HEK293T (cell line): Measurements from ENCODE around the gene SOBP.

Experiments
- CTCF ChIA-PET: fragments of 350-600 bp; formaldehyde crosslinking; extraction: SDS; loops from one replicate; lab custom pipeline; 2021; ENCODE audit warnings: antibody characterized with exemption, inconsistent platforms; lab: Yijun Ruan, JAX
- POLR2A ChIA-PET: fragments of 350-600 bp; formaldehyde crosslinking; extraction: SDS; loops from one replicate; lab custom pipeline; 2020; ENCODE audit warnings: antibody characterized with exemption, inconsistent platforms; lab: Yijun Ruan, JAX
- DNase-seq: peaks from one replicate; pipeline ENCODE4 v3.0.0; 2012; ENCODE audit warnings: mixed read lengths; ENCODE audit errors: extremely low spot score
- ARNT ChIP-seq: fragments of 450-650 bp; IDR thresholded peaks from 2 replicates; pipeline ENCODE4 v1.6.1; 2017; ENCODE audit warnings: mild to moderate bottlenecking
- BHLHE40 ChIP-seq: fragments of 450-650 bp; IDR thresholded peaks from 2 replicates; pipeline ENCODE4 v1.6.1; 2016; ENCODE audit warnings: mild to moderate bottlenecking, moderate library complexity, borderline replicate concordance
- CTBP1 ChIP-seq: fragments of 450-650 bp; IDR thresholded peaks from 2 replicates; pipeline ENCODE4 v1.6.1; 2016; ENCODE audit warnings: borderline replicate concordance
- ELF4 ChIP-seq: fragments of 450-650 bp; IDR thresholded peaks from 2 replicates; pipeline ENCODE4 v1.6.1; 2017; ENCODE audit warnings: antibody characterized with exemption
- FOXA1 ChIP-seq: fragments of 450-650 bp; IDR thresholded peaks from 2 replicates; pipeline ENCODE4 v1.6.1; 2016; ENCODE audit warnings: mild to moderate bottlenecking
- FOXK2 ChIP-seq: fragments of 450-650 bp; IDR thresholded peaks from 2 replicates; pipeline ENCODE4 v1.6.1; 2016; ENCODE audit warnings: mild to moderate bottlenecking
- FOXM1 ChIP-seq: fragments of 450-650 bp; IDR thresholded peaks from 2 replicates; pipeline ENCODE4 v1.6.1; 2017; ENCODE audit warnings: mild to moderate bottlenecking, borderline replicate concordance
- HDGF ChIP-seq: fragments of 450-650 bp; IDR thresholded peaks from 2 replicates; pipeline ENCODE4 v1.6.1; 2017; ENCODE audit warnings: antibody characterized with exemption, borderline replicate concordance
- L3MBTL2 ChIP-seq: fragments of 450-650 bp; conservative IDR thresholded peaks from 2 replicates; pipeline ENCODE4 v1.6.1; 2016; ENCODE audit warnings: mild to moderate bottlenecking
- LEF1 ChIP-seq: fragments of 450-650 bp; IDR thresholded peaks from 2 replicates; pipeline ENCODE4 v1.6.1; 2017; ENCODE audit warnings: mild to moderate bottlenecking, borderline replicate concordance
- NFRKB ChIP-seq: fragments of 450-650 bp; IDR thresholded peaks from 2 replicates; pipeline ENCODE4 v1.6.1; 2016; ENCODE audit warnings: mild to moderate bottlenecking, moderate library complexity
- SP1 ChIP-seq: fragments of 450-650 bp; IDR thresholded peaks from 2 replicates; pipeline ENCODE4 v1.6.1; 2017
- SUZ12 ChIP-seq: fragments of 450-650 bp; IDR thresholded peaks from 2 replicates; pipeline ENCODE4 v1.6.1; 2016; ENCODE audit warnings: mild to moderate bottlenecking
- TARDBP ChIP-seq: fragments of 450-650 bp; IDR thresholded peaks from 2 replicates; pipeline ENCODE4 v1.6.1; 2016
- ZNF384 ChIP-seq: fragments of 450-650 bp; IDR thresholded peaks from 2 replicates; pipeline ENCODE4 v1.6.1; 2016
- TF ChIP-seq, protein P1 (sequence below): fragments of 450-650 bp; IDR thresholded peaks from 2 replicates; pipeline ENCODE4 v1.6.1; 2016

Gene SOBP

DNA sequence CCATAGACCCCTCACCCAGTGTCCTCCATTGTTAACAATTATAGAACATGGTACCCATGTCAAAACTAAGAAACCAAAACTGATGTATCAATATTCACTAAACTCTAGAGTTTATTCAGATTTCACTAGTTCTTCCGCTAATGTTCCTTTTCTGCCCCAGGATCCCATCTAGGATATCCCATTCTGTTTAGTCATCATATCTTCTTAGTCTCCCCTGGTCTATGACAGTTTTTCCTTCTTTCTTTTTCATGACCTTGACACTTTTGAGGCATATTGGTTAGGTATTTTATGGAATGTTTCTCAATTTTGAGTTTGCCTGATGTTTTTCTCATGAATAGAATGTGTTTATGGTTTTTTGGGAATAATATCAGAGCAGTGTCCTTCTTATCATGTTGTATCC lies 187.5 kb downstream of the SOBP start:
- POLR2A ChIA-PET, result no interaction called here
- CTCF ChIA-PET, result no interaction called here
- no peak for DNase-seq
- TF ChIP-seq, protein P1, sequence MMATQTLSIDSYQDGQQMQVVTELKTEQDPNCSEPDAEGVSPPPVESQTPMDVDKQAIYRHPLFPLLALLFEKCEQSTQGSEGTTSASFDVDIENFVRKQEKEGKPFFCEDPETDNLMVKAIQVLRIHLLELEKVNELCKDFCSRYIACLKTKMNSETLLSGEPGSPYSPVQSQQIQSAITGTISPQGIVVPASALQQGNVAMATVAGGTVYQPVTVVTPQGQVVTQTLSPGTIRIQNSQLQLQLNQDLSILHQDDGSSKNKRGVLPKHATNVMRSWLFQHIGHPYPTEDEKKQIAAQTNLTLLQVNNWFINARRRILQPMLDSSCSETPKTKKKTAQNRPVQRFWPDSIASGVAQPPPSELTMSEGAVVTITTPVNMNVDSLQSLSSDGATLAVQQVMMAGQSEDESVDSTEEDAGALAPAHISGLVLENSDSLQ, result no peak
- TF ChIP-seq FOXK2 (no peak), ZNF384 (no peak), SP1 (no peak), ARNT (no peak), BHLHE40 (no peak), TARDBP (no peak), HDGF (no peak), CTBP1 (no peak)

DNA sequence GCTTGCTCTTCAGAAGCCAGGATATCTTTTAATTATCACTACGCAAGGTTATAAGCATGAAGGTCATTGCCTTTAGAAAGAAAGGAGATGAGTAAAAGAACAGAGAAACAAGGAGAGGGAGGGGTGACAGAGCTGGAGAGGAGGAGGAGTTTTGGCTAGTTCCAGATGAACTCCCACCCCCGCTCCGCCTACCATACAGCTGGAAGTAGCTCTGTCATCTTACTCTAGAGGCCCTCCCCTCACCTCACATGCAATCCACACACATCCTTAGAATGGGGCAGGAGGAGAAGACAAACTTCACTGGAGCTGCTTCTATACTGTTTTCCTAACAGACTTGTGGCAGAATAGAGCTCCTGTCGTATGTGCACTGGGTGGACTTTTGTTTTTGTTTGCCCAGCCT lies 189.5 kb downstream of the SOBP start:
- ChIA-PET POLR2A (interaction anchor here (1.2 kb wide), 1 partner anchor 12 kb away, joined by 3 read pairs; no protein-coding TSS in a partner anchor), CTCF (interaction anchor here (0.6 to 1.3 kb wide), 3 partner anchors 8 to 169 kb away, joined by 3 read pairs; no protein-coding TSS in a partner anchor)
- no peak for DNase-seq
- no peak for TF ChIP-seq ARNT
- TF ChIP-seq SUZ12, result no peak
- TF ChIP-seq LEF1, result no peak
- no peak for TF ChIP-seq HDGF
- TF ChIP-seq CTBP1, result no peak
- no peak for TF ChIP-seq TARDBP

DNA sequence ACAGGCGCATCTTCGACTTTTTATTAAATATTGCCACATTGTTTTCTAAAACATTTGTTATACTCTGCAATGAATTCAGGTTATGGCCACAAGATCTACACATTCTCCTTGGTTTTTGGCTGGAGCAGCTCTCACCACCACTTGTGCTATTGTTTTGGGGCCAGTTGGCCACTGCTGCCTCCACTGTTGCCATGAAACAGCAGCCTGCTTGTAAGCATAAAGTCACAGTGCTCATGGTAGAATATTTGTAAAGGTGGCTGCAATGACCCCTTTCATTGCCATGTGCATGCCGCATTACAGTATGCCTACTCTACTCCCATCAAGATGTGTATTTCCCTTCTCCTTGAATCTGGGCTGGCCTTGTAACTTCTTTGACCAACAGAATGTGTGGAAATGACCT lies 192.8 kb downstream of the SOBP start:
- TF ChIP-seq FOXM1 (no peak), ELF4 (no peak), NFRKB (no peak), LEF1 (no peak), BHLHE40 (no peak), SP1 (no peak), FOXA1 (no peak), TARDBP (no peak), CTBP1 (no peak)
- TF ChIP-seq, protein P1, result no peak
- CTCF ChIA-PET, result no interaction called here
- DNase-seq, result no peak
- POLR2A ChIA-PET, result no interaction called here

DNA sequence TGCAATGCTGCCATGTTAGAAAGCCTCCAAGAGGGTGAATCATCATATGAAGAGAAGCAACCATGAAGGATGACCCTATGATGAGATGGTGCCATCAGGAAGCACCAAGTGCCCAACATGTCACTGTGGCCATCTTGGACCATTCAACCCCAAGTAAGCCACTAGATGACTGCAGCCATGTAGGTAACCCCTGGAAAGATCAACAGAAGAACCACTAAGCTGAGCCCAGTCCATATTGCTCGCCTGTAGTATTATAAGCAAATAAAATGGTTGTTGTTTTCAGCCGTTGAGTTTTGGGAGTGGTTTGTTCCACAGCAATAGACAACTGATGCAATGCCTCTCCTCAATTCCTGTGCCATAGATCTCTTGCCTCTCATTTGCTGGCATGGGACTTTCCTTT lies 193.3 kb downstream of the SOBP start:
- TF ChIP-seq ZNF384, result no peak
- TF ChIP-seq FOXM1, result no peak
- no peak for TF ChIP-seq SP1
- TF ChIP-seq ARNT, result no peak
- TF ChIP-seq SUZ12, result no peak
- no peak for TF ChIP-seq ELF4
- TF ChIP-seq TARDBP, result no peak
- TF ChIP-seq LEF1, result no peak
- no peak for TF ChIP-seq FOXA1
- TF ChIP-seq L3MBTL2, result no peak
- TF ChIP-seq NFRKB, result no peak
- no peak for TF ChIP-seq HDGF
- no peak for TF ChIP-seq CTBP1
- POLR2A ChIA-PET, result no interaction called here
- no peak for DNase-seq
- CTCF ChIA-PET, result no interaction called here

DNA sequence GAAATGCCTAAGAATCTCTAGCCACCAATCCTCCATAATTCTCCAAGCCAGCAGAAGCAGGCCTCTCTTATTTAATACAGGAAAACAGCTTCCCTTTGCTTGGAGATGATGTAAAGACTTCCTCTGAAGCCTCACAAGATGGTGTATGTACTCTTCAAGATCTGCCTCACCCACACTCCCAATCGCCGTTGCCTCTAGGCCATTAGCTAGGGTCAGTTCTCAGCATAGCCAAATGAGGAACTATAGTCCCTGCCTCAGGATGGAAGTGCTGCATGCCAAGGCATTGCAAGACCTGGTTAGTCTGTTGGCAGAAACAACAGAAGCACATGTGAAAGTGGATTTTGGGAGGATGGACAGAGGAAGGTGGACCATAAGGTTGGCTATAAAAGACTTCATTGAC lies 195.1 kb downstream of the SOBP start:
- no peak for DNase-seq
- no peak for TF ChIP-seq FOXK2
- no peak for TF ChIP-seq TARDBP
- TF ChIP-seq LEF1, result no peak
- ChIA-PET CTCF (interaction anchor here (0.6 kb wide), 1 partner anchor 9 kb away, joined by 3 read pairs; no protein-coding TSS in a partner anchor), POLR2A (no interaction called here)

DNA sequence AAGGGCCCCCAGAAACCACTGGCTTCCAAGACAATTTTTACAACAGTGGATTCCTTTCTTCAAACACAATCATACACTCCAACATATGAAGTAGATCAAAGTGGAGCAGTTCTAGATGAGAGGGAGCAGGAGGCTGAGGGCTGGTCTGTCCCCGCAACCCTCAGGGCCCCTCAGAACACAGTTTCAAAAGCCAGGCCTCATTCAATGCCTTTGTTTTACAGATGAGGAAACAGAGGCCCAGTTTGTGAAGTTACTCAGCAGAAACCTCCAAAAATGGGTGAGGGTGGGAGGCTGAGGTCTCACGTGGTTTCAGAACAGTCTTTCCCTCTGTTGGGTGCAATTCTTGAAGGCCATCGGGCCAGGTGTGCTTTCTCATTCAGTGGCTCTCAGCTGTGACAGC lies 199.3 kb downstream of the SOBP start:
- ChIA-PET POLR2A (no interaction called here), CTCF (no interaction called here)
- TF ChIP-seq HDGF (no peak), ARNT (no peak), SUZ12 (no peak), L3MBTL2 (no peak), FOXM1 (no peak), ELF4 (no peak), NFRKB (no peak), CTBP1 (no peak), FOXK2 (no peak), SP1 (no peak), BHLHE40 (no peak), TARDBP (no peak)
- TF ChIP-seq, protein P1, result no peak
- no peak for DNase-seq
